OCI-LY7 (cell line): ENCODE results near the gene B3GNT3. TPM values are rescaled to one million over a fixed set of nuclear protein-coding genes. Genes with fewer than 3 reads are reported as not detected.

Experiments used
- BruUV-seq: library from RNA; stranded (reverse); fragments of 400-500 nt; replicated peaks from 2 replicates; lab custom pipeline; 2021; lab: Mats Ljungman, UMichigan
- CTCF ChIA-PET: fragments of 300-600 bp; sonication (Branson Sonifier 250); formaldehyde crosslinking; loops from one replicate; lab custom pipeline; 2022; ENCODE audit warnings: antibody characterized with exemption; ENCODE audit not compliant: unreplicated experiment; lab: Charles Lee
- POLR2A ChIA-PET: fragments of 300-600 bp; sonication (Branson Sonifier 250); formaldehyde crosslinking; loops from one replicate; lab custom pipeline; 2022; ENCODE audit warnings: antibody characterized with exemption; lab: Charles Lee
- DNase-seq: peaks from one replicate; pipeline ENCODE4 v3.0.0-alpha.2; 2015; ENCODE audit warnings: low spot score
- H2AFZ ChIP-seq: fragments of 200-600 bp; sonication (generic), shearing (Covaris generic); 2 replicates; pipeline ENCODE4 v1.6.1; 2014; ENCODE audit warnings: mild to moderate bottlenecking, antibody characterized with exemption, low read length, moderate library complexity
- H3K27ac ChIP-seq: fragments of 200-600 bp; sonication (generic); 2 replicates; pipeline ENCODE4 v1.5.1; 2014; ENCODE audit warnings: mixed run types, low read depth, mild to moderate bottlenecking, moderate library complexity, low read length, inconsistent platforms; ENCODE audit not compliant: poor library complexity, severe bottlenecking
- H3K36me3 ChIP-seq: fragments of 200-600 bp; sonication (generic); 2 replicates; pipeline ENCODE4 v1.6.1; 2014; ENCODE audit warnings: mild to moderate bottlenecking, antibody characterized with exemption, low read length, moderate library complexity, mixed read lengths; ENCODE audit not compliant: insufficient read depth
- H3K4me1 ChIP-seq: fragments of 200-600 bp; sonication (generic); 2 replicates; pipeline ENCODE4 v1.5.1; 2014; ENCODE audit warnings: mild to moderate bottlenecking, low read length; ENCODE audit not compliant: insufficient read depth, poor library complexity, severe bottlenecking
- H3K4me2 ChIP-seq: fragments of 200-600 bp; sonication (generic); 2 replicates; pipeline ENCODE4 v1.6.1; 2014; ENCODE audit warnings: mild to moderate bottlenecking, low read length
- H3K4me3 ChIP-seq: fragments of 200-600 bp; sonication (generic); 2 replicates; pipeline ENCODE4 v1.5.1; 2014; ENCODE audit warnings: mild to moderate bottlenecking, low read depth, low read length; ENCODE audit not compliant: poor library complexity, severe bottlenecking
- H3K79me2 ChIP-seq: fragments of 200-600 bp; sonication (generic); 2 replicates; pipeline ENCODE4 v1.6.1; 2016; ENCODE audit warnings: low read depth, mild to moderate bottlenecking, low read length, moderate library complexity, mixed read lengths; ENCODE audit not compliant: insufficient read depth
- H3K9me2 ChIP-seq: fragments of 200-600 bp; sonication (generic); 2 replicates; pipeline ENCODE4 v1.6.1; 2016; ENCODE audit warnings: mild to moderate bottlenecking, low read length, mixed read lengths; ENCODE audit not compliant: insufficient read depth
- H3K9me3 ChIP-seq: fragments of 200-600 bp; sonication (generic); 2 replicates; pipeline ENCODE4 v1.6.1; 2014; ENCODE audit warnings: mild to moderate bottlenecking, mixed run types, low read length, mixed read lengths
- H4K20me1 ChIP-seq: fragments of 200-600 bp; sonication (generic); 2 replicates; pipeline ENCODE4 v1.6.1; 2014; ENCODE audit warnings: mild to moderate bottlenecking, antibody characterized with exemption, low read length, moderate library complexity, mixed read lengths; ENCODE audit not compliant: insufficient read depth
- EZH2phosphoT487 ChIP-seq: fragments of 200-600 bp; sonication (generic); IDR thresholded peaks from 2 replicates; pipeline ENCODE4 v1.6.1; 2018; ENCODE audit warnings: low read depth, borderline replicate concordance, mild to moderate bottlenecking, mixed run types, antibody characterized with exemption, low read length, moderate library complexity, mixed read lengths
- intact Hi-C: fragments of 100-400 bp; cut with micrococcal nuclease; formaldehyde crosslinking; loops from one replicate; pipeline ENCODE4 v1.10.0; 2022; ENCODE audit not compliant: unreplicated experiment
- total RNA-seq, 2 experiments: library from RNA; depleted of rRNA in 1 of 2; stranded (reverse); fragments of >200 nt in 1 of 2; shearing (Covaris generic) in 1 of 2; gene quantifications; 2 replicates each; pipeline ENCODE4 v1.2.3, GENCODE V29; 2014 to 2022
- TF ChIP-seq, protein P1 (sequence below): fragments of 200-600 bp; sonication (generic); conservative IDR thresholded peaks from 2 replicates; pipeline ENCODE4 v1.5.1; 2014; ENCODE audit warnings: mild to moderate bottlenecking, antibody characterized with exemption, low read length, moderate library complexity, mixed read lengths

B3GNT3 gene
- total RNA-seq, 2 experiments from 2014 or later: not detected

- peaks cover 90% of the 10 kb centered on the region for H3K36me3 ChIP-seq
- no peak overlapping the region for H3K27ac ChIP-seq
- CTCF ChIA-PET: interaction anchor here (0.6 to 1.9 kb wide), 2 partner anchors 13 to 91 kb away, joined by 3 to 7 read pairs; no protein-coding TSS in a partner anchor
- H3K4me2 ChIP-seq: no peak overlapping the region
- no peaks in the 10 kb centered on the region for H3K79me2 ChIP-seq
- POLR2A ChIA-PET: interaction anchor here (0.9 to 2.7 kb wide), 2 partner anchors 10 to 13 kb away, joined by 4 to 7 read pairs; no protein-coding TSS in a partner anchor
- TF ChIP-seq EZH2phosphoT487: no peak
- TF ChIP-seq, protein P1, sequence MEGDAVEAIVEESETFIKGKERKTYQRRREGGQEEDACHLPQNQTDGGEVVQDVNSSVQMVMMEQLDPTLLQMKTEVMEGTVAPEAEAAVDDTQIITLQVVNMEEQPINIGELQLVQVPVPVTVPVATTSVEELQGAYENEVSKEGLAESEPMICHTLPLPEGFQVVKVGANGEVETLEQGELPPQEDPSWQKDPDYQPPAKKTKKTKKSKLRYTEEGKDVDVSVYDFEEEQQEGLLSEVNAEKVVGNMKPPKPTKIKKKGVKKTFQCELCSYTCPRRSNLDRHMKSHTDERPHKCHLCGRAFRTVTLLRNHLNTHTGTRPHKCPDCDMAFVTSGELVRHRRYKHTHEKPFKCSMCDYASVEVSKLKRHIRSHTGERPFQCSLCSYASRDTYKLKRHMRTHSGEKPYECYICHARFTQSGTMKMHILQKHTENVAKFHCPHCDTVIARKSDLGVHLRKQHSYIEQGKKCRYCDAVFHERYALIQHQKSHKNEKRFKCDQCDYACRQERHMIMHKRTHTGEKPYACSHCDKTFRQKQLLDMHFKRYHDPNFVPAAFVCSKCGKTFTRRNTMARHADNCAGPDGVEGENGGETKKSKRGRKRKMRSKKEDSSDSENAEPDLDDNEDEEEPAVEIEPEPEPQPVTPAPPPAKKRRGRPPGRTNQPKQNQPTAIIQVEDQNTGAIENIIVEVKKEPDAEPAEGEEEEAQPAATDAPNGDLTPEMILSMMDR: no peak
- no peak overlapping the region for H3K4me3 ChIP-seq
- no peaks in the 10 kb centered on the region for H3K9me2 ChIP-seq
- no peak for DNase-seq
- no peak overlapping the region for H2AFZ ChIP-seq
- no peaks in the 10 kb centered on the region for H4K20me1 ChIP-seq
- intact Hi-C loops: no loop called here
- no peaks in the 10 kb centered on the region for H3K9me3 ChIP-seq
- peaks cover 9% of the 10 kb centered on the region for H3K4me1 ChIP-seq
- BruUV-seq: TSS peak; percentile 81
Observed at GRCh38 chr19:17767559-17767958, 27.4 kb upstream of the B3GNT3 start.

- ChIA-PET POLR2A (no interaction called here), CTCF (no interaction called here)
- TF ChIP-seq, protein P1: no peak
- no peak for TF ChIP-seq EZH2phosphoT487
- DNase-seq: no peak
- Histone ChIP-seq H3K4me2 (no peak overlapping the region), H3K79me2 (no peaks in the 10 kb centered on the region), H2AFZ (no peak overlapping the region), H3K4me3 (no peak overlapping the region), H4K20me1 (no peaks in the 10 kb centered on the region), H3K4me1 (peaks cover 9% of the 10 kb centered on the region), H3K9me3 (no peaks in the 10 kb centered on the region), H3K36me3 (peaks cover 87% of the 10 kb centered on the region), H3K9me2 (no peaks in the 10 kb centered on the region), H3K27ac (no peak overlapping the region)
- BruUV-seq: no TSS peak
- intact Hi-C loops: no loop called here
Observed at GRCh38 chr19:17770613-17771012, 24.3 kb upstream of the B3GNT3 start.

DNA sequence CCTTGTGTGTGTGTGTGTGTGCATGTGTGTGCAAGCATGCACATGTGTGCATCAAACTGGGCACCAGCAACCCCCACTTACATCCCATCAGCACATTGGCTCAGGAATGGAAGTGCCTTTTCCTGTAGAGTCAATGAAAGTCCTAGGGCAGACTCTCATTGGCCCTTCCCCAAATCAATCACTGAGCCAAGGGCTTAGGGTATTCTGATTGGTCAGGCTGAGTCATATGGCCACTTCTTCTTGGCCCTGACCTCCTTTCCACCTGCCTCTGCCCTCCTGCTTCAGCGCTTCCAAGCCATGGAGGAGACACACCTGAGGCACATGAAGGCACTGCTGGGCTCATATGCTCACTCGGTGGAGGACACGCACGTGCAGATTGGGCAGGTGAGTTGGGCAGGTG, 22.8 kb upstream of the B3GNT3 start:
- ChIA-PET CTCF (no interaction called here), POLR2A (interaction anchor here (0.8 kb wide), 1 partner anchor 33 kb away, joined by 4 read pairs; no protein-coding TSS in a partner anchor)
- no peaks in the 10 kb centered on the region for H3K9me2 ChIP-seq
- H3K4me3 ChIP-seq: no peak overlapping the region
- BruUV-seq: no TSS peak
- DNase-seq: peak; percentile 47
- H3K79me2 ChIP-seq: no peaks in the 10 kb centered on the region
- no peak overlapping the region for H3K27ac ChIP-seq
- H4K20me1 ChIP-seq: no peaks in the 10 kb centered on the region
- no peak for TF ChIP-seq EZH2phosphoT487
- TF ChIP-seq, protein P1: no peak
- H2AFZ ChIP-seq: no peak overlapping the region
- no peak overlapping the region for H3K4me2 ChIP-seq
- peaks cover 88% of the 10 kb centered on the region for H3K36me3 ChIP-seq
- no peaks in the 10 kb centered on the region for H3K9me3 ChIP-seq
- intact Hi-C loops: no loop called here
- peaks cover 12% of the 10 kb centered on the region for H3K4me1 ChIP-seq
